SK-N-SH (cell line): Measurements from ENCODE around the gene RUVBL2. TPM values are rescaled to one million over a fixed set of nuclear protein-coding genes. Genes with fewer than 3 reads are reported as not detected.
A peak's percentile ranks its signal among the peaks of the same experiment; 100 is the strongest.

Experiments
- CTCF ChIA-PET: fragments of 300-600, 350-600 bp; formaldehyde crosslinking; extraction: SDS; loops from one replicate; lab custom pipeline; 2021; lab: Yijun Ruan, JAX
- POLR2A ChIA-PET: fragments of 350-600 bp; sonication (Branson Sonifier 250); formaldehyde crosslinking; extraction: SDS; loops from one replicate; lab custom pipeline; 2020; ENCODE audit warnings: antibody characterized with exemption, inconsistent platforms; lab: Yijun Ruan, JAX
- DNase-seq: peaks from one replicate; pipeline ENCODE4 v3.0.0; 2012
- H2AFZ ChIP-seq: fragments of 200-600 bp; sonication (generic); 2 replicates; pipeline ENCODE4 v1.8.1; 2016; ENCODE audit warnings: antibody characterized with exemption, mild to moderate bottlenecking, low read depth
- H3F3A ChIP-seq: fragments of 200-600 bp; sonication (generic); replicated peaks from 2 replicates; pipeline ENCODE3; 2016; ENCODE audit warnings: antibody characterized with exemption, mild to moderate bottlenecking; ENCODE audit not compliant: insufficient read depth
- H3K27ac ChIP-seq, 2 experiments: fragments of 200-500 bp in 1 of 2; fragments of 200-600 bp in 1 of 2; sonication (Bioruptor generic) in 1 of 2; sonication (generic), shearing (Covaris generic) in 1 of 2; 2 replicates each; pipeline versions ENCODE4 v1.5.1 to v1.6.1; 2014 to 2016; ENCODE audit warnings: low read depth in 2 of 2, inconsistent platforms in 1 of 2, low read length in 1 of 2, mild to moderate bottlenecking in 1 of 2, mixed read lengths in 1 of 2
- H3K27me3 ChIP-seq: fragments of 200-600 bp; sonication (generic), shearing (Covaris generic); 2 replicates; pipeline ENCODE4 v1.6.1; 2016; ENCODE audit warnings: mixed run types; ENCODE audit not compliant: insufficient read depth
- H3K36me3 ChIP-seq, 2 experiments: fragments of 200-500 bp in 1 of 2; fragments of 200-600 bp in 1 of 2; sonication (Bioruptor generic) in 1 of 2; sonication (generic) in 1 of 2; replicated peaks in 1 of 2; 2 replicates each; pipeline versions ENCODE3 to v1.5.1; 2014 to 2016; ENCODE audit warnings: low read length in 1 of 2, mild to moderate bottlenecking in 1 of 2; ENCODE audit not compliant: insufficient read depth in 2 of 2, control insufficient read depth in 1 of 2
- H3K4me1 ChIP-seq, 2 experiments: fragments of 200-500 bp in 1 of 2; fragments of 200-600 bp in 1 of 2; sonication (Bioruptor generic) in 1 of 2; sonication (generic), shearing (Covaris generic) in 1 of 2; 2 replicates each; pipeline versions ENCODE4 v1.5.1 to v1.6.1; 2014 to 2016; ENCODE audit warnings: low read depth in 1 of 2, low read length in 1 of 2, mixed run types in 1 of 2; ENCODE audit not compliant: insufficient read depth in 2 of 2, control insufficient read depth in 1 of 2
- H3K4me2 ChIP-seq: fragments of 200-600 bp; sonication (generic), shearing (Covaris generic); 2 replicates; pipeline ENCODE4 v1.6.1; 2017; ENCODE audit warnings: mixed run types
- H3K4me3 ChIP-seq, 2 experiments: fragments of 200-500 bp in 1 of 2; fragments of 200-600 bp in 1 of 2; sonication (Bioruptor generic) in 1 of 2; sonication (generic), shearing (Covaris generic) in 1 of 2; 2 replicates each; pipeline versions ENCODE4 v1.5.1 to v1.8.1; 2014 to 2016; ENCODE audit warnings: low read depth in 2 of 2, inconsistent platforms in 1 of 2, low read length in 1 of 2, mild to moderate bottlenecking in 1 of 2, mixed read lengths in 1 of 2, moderate library complexity in 1 of 2
- H3K79me2 ChIP-seq: fragments of 200-600 bp; sonication (generic); 2 replicates; pipeline ENCODE4 v1.8.1; 2017; ENCODE audit warnings: mild to moderate bottlenecking; ENCODE audit not compliant: insufficient read depth
- H3K9ac ChIP-seq: fragments of 200-600 bp; sonication (generic); 2 replicates; pipeline ENCODE4 v1.6.1; 2017; ENCODE audit warnings: mixed run types
- H3K9me2 ChIP-seq: fragments of 200-600 bp; sonication (generic); 2 replicates; pipeline ENCODE4 v1.6.1; 2017; ENCODE audit warnings: mixed run types
- H3K9me3 ChIP-seq: fragments of 200-600 bp; sonication (generic); 2 replicates; pipeline ENCODE4 v1.6.1; 2017; ENCODE audit warnings: mixed run types, mild to moderate bottlenecking, moderate library complexity
- H4K20me1 ChIP-seq: fragments of 200-600 bp; sonication (generic); 2 replicates; pipeline ENCODE4 v1.6.1; 2017; ENCODE audit warnings: mild to moderate bottlenecking, mixed run types; ENCODE audit not compliant: insufficient read depth
- CTCF ChIP-seq: fragments of 200-600 bp; sonication (generic); IDR thresholded peaks from 2 replicates; pipeline ENCODE4 v1.6.1; 2017; ENCODE audit warnings: antibody characterized with exemption, mild to moderate bottlenecking, moderate library complexity
- FOSL2 ChIP-seq: IDR thresholded peaks from 2 replicates; pipeline ENCODE4 v1.4.0; 2012; ENCODE audit warnings: low read depth, mild to moderate bottlenecking, moderate library complexity, borderline replicate concordance
- FOXM1 ChIP-seq: IDR thresholded peaks from 2 replicates; pipeline ENCODE4 v1.4.0; 2012; ENCODE audit warnings: low read depth, mild to moderate bottlenecking
- GABPA ChIP-seq: IDR thresholded peaks from 2 replicates; pipeline ENCODE4 v1.4.0; 2012; ENCODE audit warnings: low read depth, mild to moderate bottlenecking
- JUND ChIP-seq: IDR thresholded peaks from 2 replicates; pipeline ENCODE4 v1.4.0; 2012
- MEF2A ChIP-seq: IDR thresholded peaks from 2 replicates; pipeline ENCODE4 v1.4.0; 2012; ENCODE audit warnings: low read depth, borderline replicate concordance
- MXI1 ChIP-seq: IDR thresholded peaks from 2 replicates; pipeline ENCODE4 v1.6.1; 2012; ENCODE audit warnings: mild to moderate bottlenecking, low read depth, low read length, improper control_type of control experiment
- NFIC ChIP-seq: IDR thresholded peaks from 2 replicates; pipeline ENCODE4 v1.4.0; 2012; ENCODE audit warnings: borderline replicate concordance
- NRF1 ChIP-seq: IDR thresholded peaks from 2 replicates; pipeline ENCODE4 v1.6.1; 2012; ENCODE audit warnings: low read depth, mild to moderate bottlenecking, low read length
- PBX3 ChIP-seq: IDR thresholded peaks from 2 replicates; pipeline ENCODE4; 2012
- POLR2AphosphoS5 ChIP-seq: IDR thresholded peaks from 2 replicates; pipeline ENCODE4 v1.6.1; 2012; ENCODE audit warnings: low read depth, low read length
- RCOR1 ChIP-seq: fragments of 150-350 bp; IDR thresholded peaks from 2 replicates; pipeline ENCODE4 v1.6.1; 2017; ENCODE audit warnings: antibody characterized with exemption, low read length
- REST ChIP-seq: IDR thresholded peaks from 2 replicates; pipeline ENCODE4 v1.6.1; 2012; ENCODE audit warnings: mild to moderate bottlenecking, low read depth, low read length, moderate library complexity
- SIN3A ChIP-seq: IDR thresholded peaks from 2 replicates; pipeline ENCODE4 v1.6.1; 2012; ENCODE audit warnings: low read depth, mild to moderate bottlenecking, low read length, moderate library complexity, borderline replicate concordance
- SMC3 ChIP-seq: IDR thresholded peaks from 2 replicates; pipeline ENCODE4 v1.6.1; 2012; ENCODE audit warnings: low read depth, low read length, improper control_type of control experiment
- TEAD4 ChIP-seq: IDR thresholded peaks from 2 replicates; pipeline ENCODE4 v1.4.0; 2012; ENCODE audit warnings: mild to moderate bottlenecking, borderline replicate concordance; ENCODE audit not compliant: insufficient read depth
- USF1 ChIP-seq: IDR thresholded peaks from 2 replicates; pipeline ENCODE4 v1.4.0; 2012; ENCODE audit warnings: low read depth, borderline replicate concordance
- USF2 ChIP-seq: fragments of 150-350 bp; IDR thresholded peaks from 2 replicates; pipeline ENCODE4 v1.6.1; 2017; ENCODE audit warnings: antibody characterized with exemption, low read length, low read depth, borderline replicate concordance
- ZBTB33 ChIP-seq: IDR thresholded peaks from 2 replicates; pipeline ENCODE4 v1.4.0; 2012; ENCODE audit warnings: low read depth, borderline replicate concordance
- WGBS: methylation state at CpG from one replicate; pipeline ENCODE4 v1.1.6; 2017; ENCODE audit warnings: low lambda C conversion rate; 5-methylcytosine and 5-hydroxymethylcytosine counted together
- polyA plus RNA-seq, 3 experiments: library from polyadenylated mRNA; depleted of rRNA; stranded (reverse); fragments of >200 nt; gene quantifications; 2 replicates each; pipeline ENCODE4 v1.2.3, GENCODE V29; 2012

Gene RUVBL2
- polyA plus RNA-seq, 1 of the 3 experiments (the other 2 are of a cell fraction) = 459 TPM

GRCh38 chr19:49020342-49020741, 26.7 kb downstream of the RUVBL2 start (continued):
- TF ChIP-seq USF1 = no peak

GRCh38 chr19:49020931-49021895, 27.5 kb downstream of the RUVBL2 start:
- Histone ChIP-seq H3K4me1 (peaks cover 0 to 35% of the 10 kb centered on the region in 2 experiments; a peak in 1 of 4 replicates), H3K9me3 (no peaks in the 10 kb centered on the region), H3K9ac (no peak overlapping the region), H3K27me3 (no peaks in the 10 kb centered on the region), H3K36me3 (peaks cover 0 to 2% of the 10 kb centered on the region in 2 experiments), H2AFZ (0 out of 2 replicates have a peak overlapping the region, but pooled peaks have one; percentile 41), H3K9me2 (no peaks in the 10 kb centered on the region), H3K79me2 (no peaks in the 10 kb centered on the region), H4K20me1 (no peaks in the 10 kb centered on the region), H3K4me2 (no peak overlapping the region), H3K27ac (peak overlapping the region in 1 of 2 experiments; percentile 6; a peak in 1 of 4 replicates), H3K4me3 (no peak overlapping the region), H3F3A (peaks cover 17% of the 10 kb centered on the region)
- CTCF ChIA-PET = interaction anchor here (0.6 to 2.4 kb wide), 6 partner anchors 22 to 53 kb away, joined by 3 to 11 read pairs (median 4); partner anchors contain the start of genes GYS1, KCNA7 and RUVBL2
- 48% methylated on average over 16 of the region's 16 CpGs for WGBS
- POLR2A ChIA-PET = interaction anchor here (1.2 kb wide), 1 partner anchor 12 kb away, joined by 3 read pairs; no protein-coding TSS in a partner anchor
- DNase-seq = peak; percentile 66
- TF ChIP-seq USF2 = no peak
- TF ChIP-seq MXI1 = no peak
- TF ChIP-seq GABPA = no peak
- no peak for TF ChIP-seq FOXM1
- no peak for TF ChIP-seq PBX3
- TF ChIP-seq SIN3A = no peak
- no peak for TF ChIP-seq TEAD4
- TF ChIP-seq ZBTB33 = no peak
- no peak for TF ChIP-seq CTCF
- no peak for TF ChIP-seq NRF1
- TF ChIP-seq FOSL2 = no peak
- TF ChIP-seq NFIC = no peak
- no peak for TF ChIP-seq RCOR1
- no peak for TF ChIP-seq POLR2AphosphoS5
- no peak for TF ChIP-seq MEF2A
- no peak for TF ChIP-seq SMC3
- no peak for TF ChIP-seq REST
- TF ChIP-seq JUND = no peak
